ENCODE results near the gene CSTB. TPM values are rescaled to one million over a fixed set of nuclear protein-coding genes. Genes with fewer than 3 reads are reported as not detected.

CSTB gene
- total RNA-seq, 1 experiment from 2014 or later = 136 TPM

DNA sequence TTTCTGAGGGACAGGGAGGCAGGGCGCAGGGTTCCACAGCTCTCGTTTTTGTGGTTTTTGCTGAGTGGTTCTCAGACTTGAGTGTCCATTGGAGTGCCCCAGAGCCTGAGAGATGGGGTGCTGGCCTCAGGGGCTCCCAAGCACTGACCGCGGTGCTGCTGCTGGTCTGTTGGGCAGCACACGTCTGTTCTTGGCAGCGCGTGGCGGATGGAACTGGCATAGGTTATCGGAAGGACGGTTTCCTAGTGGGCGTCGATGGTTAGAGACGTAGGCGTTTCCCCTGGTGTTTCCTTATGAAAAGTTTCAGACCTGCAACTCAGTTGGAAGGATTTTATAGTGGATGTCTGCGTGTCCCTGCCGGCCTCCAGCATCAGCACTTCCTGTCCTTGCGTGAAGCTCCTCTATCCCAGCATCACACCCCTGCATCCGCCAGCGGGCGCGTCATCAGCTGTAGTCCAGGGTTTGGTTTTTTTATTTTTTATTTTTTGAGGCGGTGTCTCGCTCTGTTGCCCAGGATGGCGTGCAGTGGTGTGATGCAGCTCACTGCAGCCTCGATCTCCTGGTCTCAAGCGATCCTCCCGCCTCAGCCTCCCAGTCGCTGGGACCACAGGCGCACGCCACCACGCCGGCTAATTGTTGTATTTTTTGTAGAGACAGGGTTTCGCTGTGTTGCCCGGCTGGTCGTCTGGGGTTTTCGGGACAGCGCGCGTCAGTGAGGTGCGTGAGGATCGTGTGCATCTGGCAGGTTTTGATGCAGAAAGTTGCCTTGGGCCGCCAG lies 25.1 kb upstream of the CSTB start:
- no peaks in the 10 kb centered on the region for H3K27me3 ChIP-seq (ENCODE audit: insufficient read depth, low read depth)
- no peak for DNase-seq
- no peak overlapping the region for H3K27ac ChIP-seq
- H2AFZ ChIP-seq = no peak overlapping the region
- BruUV-seq (replicated peaks) = no TSS peak
- H4K20me1 ChIP-seq (ENCODE audit: insufficient read depth) = no peaks in the 10 kb centered on the region
- no peak overlapping the region for H3K4me3 ChIP-seq
- H3K9me2 ChIP-seq (ENCODE audit: insufficient read depth) = no peaks in the 10 kb centered on the region
- no peaks in the 10 kb centered on the region for H3K9me3 ChIP-seq (ENCODE audit: insufficient read depth, low read depth)
- TF ChIP-seq, protein P1, sequence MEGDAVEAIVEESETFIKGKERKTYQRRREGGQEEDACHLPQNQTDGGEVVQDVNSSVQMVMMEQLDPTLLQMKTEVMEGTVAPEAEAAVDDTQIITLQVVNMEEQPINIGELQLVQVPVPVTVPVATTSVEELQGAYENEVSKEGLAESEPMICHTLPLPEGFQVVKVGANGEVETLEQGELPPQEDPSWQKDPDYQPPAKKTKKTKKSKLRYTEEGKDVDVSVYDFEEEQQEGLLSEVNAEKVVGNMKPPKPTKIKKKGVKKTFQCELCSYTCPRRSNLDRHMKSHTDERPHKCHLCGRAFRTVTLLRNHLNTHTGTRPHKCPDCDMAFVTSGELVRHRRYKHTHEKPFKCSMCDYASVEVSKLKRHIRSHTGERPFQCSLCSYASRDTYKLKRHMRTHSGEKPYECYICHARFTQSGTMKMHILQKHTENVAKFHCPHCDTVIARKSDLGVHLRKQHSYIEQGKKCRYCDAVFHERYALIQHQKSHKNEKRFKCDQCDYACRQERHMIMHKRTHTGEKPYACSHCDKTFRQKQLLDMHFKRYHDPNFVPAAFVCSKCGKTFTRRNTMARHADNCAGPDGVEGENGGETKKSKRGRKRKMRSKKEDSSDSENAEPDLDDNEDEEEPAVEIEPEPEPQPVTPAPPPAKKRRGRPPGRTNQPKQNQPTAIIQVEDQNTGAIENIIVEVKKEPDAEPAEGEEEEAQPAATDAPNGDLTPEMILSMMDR (conservative IDR thresholded peaks at IDR 0.05) = no peak
- TF ChIP-seq EZH2 (IDR thresholded peaks at IDR 0.05; ENCODE audit: low read depth) = no peak
- CTCF ChIA-PET = no interaction called here
- H3K4me2 ChIP-seq = no peak overlapping the region
- H3K36me3 ChIP-seq (ENCODE audit: low read depth) = no peaks in the 10 kb centered on the region; the same call in 1 of the 2 replicates
- no peaks in the 10 kb centered on the region for H3F3A ChIP-seq (ENCODE audit: insufficient read depth, low read depth)
- H3K4me1 ChIP-seq (replicated peaks; ENCODE audit: insufficient read depth) = no peaks in the 10 kb centered on the region
- no peaks in the 10 kb centered on the region for H3K79me2 ChIP-seq (ENCODE audit: low read depth)
- POLR2A ChIA-PET (ENCODE audit: unreplicated experiment) = no interaction called here
- intact Hi-C loops (cut with micrococcal nuclease; ENCODE audit: unreplicated experiment) = no loop called here

GRCh38 chr21:43800566-43800965 lies 24.5 kb upstream of the CSTB start:
- Histone ChIP-seq H3K27ac (no peak overlapping the region), H2AFZ (no peak overlapping the region), H3K4me1 (replicated peaks; ENCODE audit: insufficient read depth) (no peaks in the 10 kb centered on the region), H3K79me2 (ENCODE audit: low read depth) (no peaks in the 10 kb centered on the region), H4K20me1 (ENCODE audit: insufficient read depth) (no peaks in the 10 kb centered on the region; the same call in 1 of the 2 replicates), H3K4me2 (no peak overlapping the region), H3K27me3 (ENCODE audit: insufficient read depth, low read depth) (no peaks in the 10 kb centered on the region), H3K9me2 (ENCODE audit: insufficient read depth) (no peaks in the 10 kb centered on the region), H3K36me3 (ENCODE audit: low read depth) (no peaks in the 10 kb centered on the region; the same call in 1 of the 2 replicates), H3F3A (ENCODE audit: insufficient read depth, low read depth) (no peaks in the 10 kb centered on the region), H3K9me3 (ENCODE audit: insufficient read depth, low read depth) (no peaks in the 10 kb centered on the region), H3K4me3 (no peak overlapping the region)
- BruUV-seq (replicated peaks) = no TSS peak
- CTCF ChIA-PET = no interaction called here
- no peak for DNase-seq
- TF ChIP-seq, protein P1 (conservative IDR thresholded peaks at IDR 0.05) = no peak
- TF ChIP-seq EZH2 (IDR thresholded peaks at IDR 0.05; ENCODE audit: low read depth) = no peak
- POLR2A ChIA-PET (ENCODE audit: unreplicated experiment) = no interaction called here
- intact Hi-C loops (cut with micrococcal nuclease; ENCODE audit: unreplicated experiment) = no loop called here

- Histone ChIP-seq H3K36me3 (ENCODE audit: low read depth) (no peaks in the 10 kb centered on the region; the same call in 1 of the 2 replicates), H3K4me3 (no peak overlapping the region), H4K20me1 (ENCODE audit: insufficient read depth) (no peaks in the 10 kb centered on the region; the same call in 1 of the 2 replicates), H3K4me2 (no peak overlapping the region), H3K4me1 (replicated peaks; ENCODE audit: insufficient read depth) (no peaks in the 10 kb centered on the region), H3F3A (ENCODE audit: insufficient read depth, low read depth) (no peaks in the 10 kb centered on the region), H3K27me3 (ENCODE audit: insufficient read depth, low read depth) (no peaks in the 10 kb centered on the region), H3K79me2 (ENCODE audit: low read depth) (no peaks in the 10 kb centered on the region; the same call in 1 of the 2 replicates), H3K27ac (no peak overlapping the region), H3K9me3 (ENCODE audit: insufficient read depth, low read depth) (no peaks in the 10 kb centered on the region), H2AFZ (no peak overlapping the region), H3K9me2 (ENCODE audit: insufficient read depth) (no peaks in the 10 kb centered on the region)
- intact Hi-C loops (cut with micrococcal nuclease; ENCODE audit: unreplicated experiment) = no loop called here
- BruUV-seq (replicated peaks) = no TSS peak
- no peak for DNase-seq
- no peak for TF ChIP-seq EZH2 (IDR thresholded peaks at IDR 0.05; ENCODE audit: low read depth)
- TF ChIP-seq, protein P1 (conservative IDR thresholded peaks at IDR 0.05) = no peak
- ChIA-PET POLR2A (ENCODE audit: unreplicated experiment) (no interaction called here), CTCF (no interaction called here)
Measured at GRCh38 chr21:43800124-43800523, 24.0 kb upstream of the CSTB start.
